ENCODE results near the gene B4GALT3. TPM values are rescaled to one million over a fixed set of nuclear protein-coding genes. Genes with fewer than 3 reads are reported as not detected.
A peak's percentile ranks its signal among the peaks of the same experiment; 100 is the strongest.

Gene B4GALT3
- polyA plus RNA-seq, 1 experiment, result 21.8 TPM

DNA sequence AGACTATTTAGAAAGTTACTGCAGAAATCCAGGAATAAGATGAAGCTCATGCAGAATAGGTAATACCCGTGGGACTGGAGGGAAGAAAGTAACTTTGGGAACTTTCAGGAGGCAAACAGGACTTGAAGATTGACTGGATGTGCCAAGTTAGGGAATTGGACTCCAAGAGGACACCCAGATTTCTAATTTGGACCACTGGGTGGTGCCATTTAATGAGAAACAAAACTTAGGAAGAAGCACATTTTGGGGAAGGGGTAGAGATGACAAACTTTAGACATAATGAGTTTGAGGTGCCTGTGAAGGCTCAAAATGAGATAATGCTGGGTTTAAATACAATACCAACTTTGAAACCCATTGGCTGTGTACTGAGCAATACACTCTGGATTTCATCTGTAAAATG lies 3.3 kb upstream of the B4GALT3 start:
- no peaks in the 10 kb centered on the region for H3K27me3 ChIP-seq (ENCODE audit: control insufficient read depth, insufficient read depth, low read length)
- H3K27ac ChIP-seq (ENCODE audit: low read depth, low read length), result no peak overlapping the region
- TF ChIP-seq, protein P1, sequence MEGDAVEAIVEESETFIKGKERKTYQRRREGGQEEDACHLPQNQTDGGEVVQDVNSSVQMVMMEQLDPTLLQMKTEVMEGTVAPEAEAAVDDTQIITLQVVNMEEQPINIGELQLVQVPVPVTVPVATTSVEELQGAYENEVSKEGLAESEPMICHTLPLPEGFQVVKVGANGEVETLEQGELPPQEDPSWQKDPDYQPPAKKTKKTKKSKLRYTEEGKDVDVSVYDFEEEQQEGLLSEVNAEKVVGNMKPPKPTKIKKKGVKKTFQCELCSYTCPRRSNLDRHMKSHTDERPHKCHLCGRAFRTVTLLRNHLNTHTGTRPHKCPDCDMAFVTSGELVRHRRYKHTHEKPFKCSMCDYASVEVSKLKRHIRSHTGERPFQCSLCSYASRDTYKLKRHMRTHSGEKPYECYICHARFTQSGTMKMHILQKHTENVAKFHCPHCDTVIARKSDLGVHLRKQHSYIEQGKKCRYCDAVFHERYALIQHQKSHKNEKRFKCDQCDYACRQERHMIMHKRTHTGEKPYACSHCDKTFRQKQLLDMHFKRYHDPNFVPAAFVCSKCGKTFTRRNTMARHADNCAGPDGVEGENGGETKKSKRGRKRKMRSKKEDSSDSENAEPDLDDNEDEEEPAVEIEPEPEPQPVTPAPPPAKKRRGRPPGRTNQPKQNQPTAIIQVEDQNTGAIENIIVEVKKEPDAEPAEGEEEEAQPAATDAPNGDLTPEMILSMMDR (IDR thresholded peaks at IDR 0.05; ENCODE audit: low read depth, low read length), result peak; percentile 35
- DNase-seq (ENCODE audit: low read depth, low spot score), result no peak
- ChIA-PET POLR2A (no interaction called here), CTCF (interaction anchor here (0.6 to 5.3 kb wide), 11 partner anchors 12 to 201 kb away, joined by 3 to 42 read pairs (median 6); partner anchors contain the start of genes ADAMTS4, PPOX and TOMM40L)
- no peak overlapping the region for H3K4me3 ChIP-seq (ENCODE audit: low read depth, low read length)
- no peaks in the 10 kb centered on the region for H3K9me3 ChIP-seq (ENCODE audit: control insufficient read depth, insufficient read depth, low read length)

DNA sequence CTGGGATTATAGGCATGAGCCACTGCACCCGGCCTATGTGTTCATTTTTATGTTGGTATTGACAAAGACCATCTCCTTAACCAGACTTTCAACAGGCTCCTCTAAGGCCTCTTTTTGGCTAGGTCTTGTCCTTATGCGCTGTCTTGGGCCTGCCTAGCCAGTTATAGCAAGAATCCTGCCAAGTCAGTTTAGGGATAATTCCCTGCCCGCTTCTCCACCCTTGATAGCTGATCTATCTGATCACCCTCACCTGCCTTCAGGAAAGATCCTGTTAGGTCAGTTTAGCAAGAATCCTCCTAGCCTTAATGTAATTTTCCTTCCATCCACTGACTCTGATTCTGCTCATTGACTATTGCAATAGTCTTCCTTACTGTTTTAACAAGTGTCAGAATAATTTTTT lies 2.4 kb upstream of the B4GALT3 start:
- CTCF ChIA-PET, result interaction anchor here (0.9 to 5.3 kb wide), 3 partner anchors 13 to 46 kb away, joined by 3 to 42 read pairs (median 27); partner anchors contain the start of gene TOMM40L
- POLR2A ChIA-PET, result no interaction called here
- no peaks in the 10 kb centered on the region for H3K9me3 ChIP-seq (ENCODE audit: control insufficient read depth, insufficient read depth, low read length)
- TF ChIP-seq, protein P1 (IDR thresholded peaks at IDR 0.05; ENCODE audit: low read depth, low read length), result no peak
- no peak overlapping the region for H3K27ac ChIP-seq (ENCODE audit: low read depth, low read length)
- H3K4me3 ChIP-seq (ENCODE audit: low read depth, low read length), result no peak overlapping the region
- no peak for DNase-seq (ENCODE audit: low read depth, low spot score)
- H3K27me3 ChIP-seq (ENCODE audit: control insufficient read depth, insufficient read depth, low read length), result no peaks in the 10 kb centered on the region

DNA sequence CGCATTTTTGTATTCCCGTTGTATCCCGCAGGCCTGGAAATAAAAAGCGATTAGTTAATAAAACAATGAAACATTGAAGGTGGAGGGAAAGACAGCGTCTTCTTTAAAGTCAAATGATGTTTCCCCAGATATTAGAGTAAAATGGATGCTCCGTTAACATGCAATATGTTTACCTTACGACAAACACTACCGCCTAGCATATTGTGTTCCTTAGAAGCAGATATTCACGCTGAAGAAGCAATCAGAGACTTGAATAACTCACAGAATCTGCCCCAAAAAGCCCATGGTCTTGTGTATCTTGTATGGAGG lies 583 bp upstream of the B4GALT3 start:
- no peak for DNase-seq (ENCODE audit: low read depth, low spot score)
- Histone ChIP-seq H3K27ac (ENCODE audit: low read depth, low read length) (peak overlapping the region; percentile 31), H3K9me3 (ENCODE audit: control insufficient read depth, insufficient read depth, low read length) (no peaks in the 10 kb centered on the region), H3K4me3 (ENCODE audit: low read depth, low read length) (peak overlapping the region; percentile 98), H3K27me3 (ENCODE audit: control insufficient read depth, insufficient read depth, low read length) (no peaks in the 10 kb centered on the region)
- ChIA-PET POLR2A (no interaction called here), CTCF (no interaction called here)
- TF ChIP-seq, protein P1 (IDR thresholded peaks at IDR 0.05; ENCODE audit: low read depth, low read length), result no peak

DNA sequence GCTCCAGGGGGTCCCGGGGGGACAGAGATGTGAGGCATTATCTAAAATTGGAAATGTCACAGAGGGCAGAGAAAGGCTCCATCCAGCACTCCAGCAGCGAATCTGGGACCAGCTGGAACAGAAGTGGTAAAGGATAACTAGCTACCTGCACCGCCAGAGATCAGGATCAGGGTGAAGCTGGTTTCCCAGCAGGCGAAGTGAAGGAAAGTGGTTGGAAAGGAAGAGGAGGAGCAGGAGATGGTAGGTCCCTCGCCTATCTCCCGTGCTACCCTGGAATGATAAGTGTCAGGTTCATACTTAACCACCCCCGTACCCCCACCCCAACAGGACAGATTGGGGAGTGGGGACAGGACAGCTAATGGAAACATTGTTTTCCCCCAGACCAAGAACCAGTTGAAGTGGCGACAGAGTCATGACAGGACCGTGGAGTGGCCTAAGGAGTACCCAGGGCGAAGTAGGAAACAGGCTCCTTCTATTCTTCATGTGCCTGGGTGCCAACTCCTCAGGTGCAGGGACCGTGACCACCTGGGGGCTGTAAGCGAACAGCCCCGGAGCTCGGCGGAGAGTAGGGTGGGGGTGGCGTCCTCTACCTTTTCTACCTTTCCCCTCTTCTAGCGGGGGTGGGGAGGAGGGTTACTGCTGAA lies 717 bp downstream of the B4GALT3 start:
- ChIA-PET POLR2A (interaction anchor here (0.7 to 1.0 kb wide), 2 partner anchors 11 to 26 kb away, joined by 3 read pairs; partner anchors contain the start of genes NDUFS2 and PPOX), CTCF (interaction anchor here (0.6 to 1.9 kb wide), 4 partner anchors 11 to 145 kb away, joined by 6 to 15 read pairs (median 7); partner anchors contain the start of gene PPOX)
- peak overlapping the region; percentile 47 for H3K27ac ChIP-seq (ENCODE audit: low read depth, low read length)
- no peaks in the 10 kb centered on the region for H3K27me3 ChIP-seq (ENCODE audit: control insufficient read depth, insufficient read depth, low read length)
- H3K9me3 ChIP-seq (ENCODE audit: control insufficient read depth, insufficient read depth, low read length), result no peaks in the 10 kb centered on the region
- TF ChIP-seq, protein P1 (IDR thresholded peaks at IDR 0.05; ENCODE audit: low read depth, low read length), result no peak
- peak overlapping the region; percentile 98 for H3K4me3 ChIP-seq (ENCODE audit: low read depth, low read length)
- no peak for DNase-seq (ENCODE audit: low read depth, low spot score)

DNA sequence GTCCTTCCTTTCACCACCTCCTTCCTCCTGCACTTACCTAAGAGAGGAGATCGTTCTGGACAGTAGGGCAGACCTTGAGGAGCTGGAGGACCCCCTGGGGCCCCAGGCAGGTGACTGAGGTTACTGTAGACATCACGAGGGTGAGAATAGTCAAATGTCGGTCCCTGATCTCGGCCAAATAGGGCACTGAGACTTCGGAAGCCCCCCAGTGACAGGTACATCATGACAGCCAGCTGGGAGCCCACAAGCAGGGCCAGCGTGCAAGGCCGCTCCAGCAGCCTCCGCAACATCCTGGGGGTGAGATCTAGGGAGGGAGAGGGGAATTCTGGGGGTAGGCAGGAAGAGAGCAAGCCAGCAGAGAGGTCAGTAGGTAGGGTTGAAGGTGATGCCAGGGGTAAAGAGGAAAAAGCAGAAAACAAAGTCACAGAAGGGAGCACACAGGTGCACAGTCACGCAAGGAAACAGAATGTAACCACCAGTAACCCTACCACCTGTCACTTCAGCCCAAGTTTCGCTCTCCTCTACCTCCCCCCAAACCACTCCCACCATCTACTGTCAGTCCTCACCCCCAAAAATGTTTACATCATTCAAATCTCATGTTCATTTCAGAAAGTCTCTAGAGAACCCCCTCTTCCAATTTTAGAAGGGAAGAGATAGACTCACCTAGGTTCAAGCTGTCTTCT lies 1.4 kb downstream of the B4GALT3 start:
- DNase-seq (ENCODE audit: low read depth, low spot score), result no peak
- Histone ChIP-seq H3K27ac (ENCODE audit: low read depth, low read length) (no peak overlapping the region), H3K27me3 (ENCODE audit: control insufficient read depth, insufficient read depth, low read length) (no peaks in the 10 kb centered on the region), H3K9me3 (ENCODE audit: control insufficient read depth, insufficient read depth, low read length) (no peaks in the 10 kb centered on the region), H3K4me3 (ENCODE audit: low read depth, low read length) (no peak overlapping the region; the same call in 1 of the 2 replicates)
- CTCF ChIA-PET, result interaction anchor here (1.4 to 1.9 kb wide), 2 partner anchors 10 to 16 kb away, joined by 6 to 15 read pairs; partner anchors contain the start of gene PPOX
- TF ChIP-seq, protein P1 (IDR thresholded peaks at IDR 0.05; ENCODE audit: low read depth, low read length), result no peak
- POLR2A ChIA-PET, result interaction anchor here (1.0 kb wide), 1 partner anchor 10 kb away, joined by 3 read pairs; the partner anchor contains the start of gene PPOX
